HG03575 (cell line): ENCODE measurements around the gene PLEKHN1.
"Not testable (repeated sequence)": the region's sequence is repeated elsewhere in the genome, so short reads cannot be mapped to it uniquely, and the experiment has no call there.

Experiments
- ATAC-seq: cut with Tn5 transposase; IDR thresholded peaks from one replicate; pipeline ENCODE4 v1.9.1; 2021; ENCODE audit not compliant: unreplicated experiment, insufficient number of reproducible peaks, low FRiP score; ENCODE audit errors: extremely low read depth

Gene PLEKHN1

DNA sequence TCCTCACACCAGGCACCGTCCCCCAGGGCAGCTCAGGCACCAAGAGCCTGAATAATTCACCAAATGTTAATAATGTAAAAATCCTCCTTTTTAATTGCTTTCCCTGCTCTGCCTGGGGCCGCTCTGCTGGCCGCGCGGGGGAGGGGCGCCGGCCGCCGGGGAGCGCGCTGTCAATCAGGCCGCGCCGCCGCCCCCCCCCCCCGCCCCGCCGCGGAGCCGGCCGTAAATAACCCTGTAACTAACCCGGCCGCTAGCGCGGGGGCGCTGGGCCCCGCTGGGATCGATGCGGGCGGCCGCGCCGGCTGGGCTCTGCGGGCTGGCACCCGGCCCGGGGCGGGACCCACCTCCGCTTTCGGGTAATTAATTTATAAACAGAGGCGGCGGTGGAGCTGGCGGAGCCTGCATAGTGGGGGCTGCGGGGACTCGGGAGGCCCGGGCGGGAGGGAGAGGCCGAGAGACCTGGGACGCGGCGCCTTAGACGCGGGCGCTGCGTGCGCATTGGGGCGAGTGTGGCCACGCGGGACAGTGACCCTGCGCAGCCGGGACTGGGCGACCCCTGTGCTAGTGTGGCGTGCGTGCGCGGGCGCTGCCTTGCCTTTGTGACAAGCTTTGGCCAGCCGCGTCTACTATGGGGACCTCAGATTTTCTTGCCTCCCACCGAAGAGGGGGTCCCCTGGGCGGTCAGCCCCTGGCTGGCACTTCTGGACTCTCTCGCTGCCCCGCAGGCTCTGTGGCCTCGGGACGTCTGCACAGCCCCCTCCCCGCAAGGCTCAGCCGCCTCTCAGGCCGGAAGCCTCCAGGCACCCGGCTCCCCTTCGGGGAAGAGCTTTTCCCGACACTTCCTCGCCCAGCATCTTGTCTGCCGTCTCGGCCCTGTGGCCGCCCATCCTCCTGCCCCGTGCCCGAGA, 25.9 kb upstream of the PLEKHN1 start:
- ATAC-seq: no peak

DNA sequence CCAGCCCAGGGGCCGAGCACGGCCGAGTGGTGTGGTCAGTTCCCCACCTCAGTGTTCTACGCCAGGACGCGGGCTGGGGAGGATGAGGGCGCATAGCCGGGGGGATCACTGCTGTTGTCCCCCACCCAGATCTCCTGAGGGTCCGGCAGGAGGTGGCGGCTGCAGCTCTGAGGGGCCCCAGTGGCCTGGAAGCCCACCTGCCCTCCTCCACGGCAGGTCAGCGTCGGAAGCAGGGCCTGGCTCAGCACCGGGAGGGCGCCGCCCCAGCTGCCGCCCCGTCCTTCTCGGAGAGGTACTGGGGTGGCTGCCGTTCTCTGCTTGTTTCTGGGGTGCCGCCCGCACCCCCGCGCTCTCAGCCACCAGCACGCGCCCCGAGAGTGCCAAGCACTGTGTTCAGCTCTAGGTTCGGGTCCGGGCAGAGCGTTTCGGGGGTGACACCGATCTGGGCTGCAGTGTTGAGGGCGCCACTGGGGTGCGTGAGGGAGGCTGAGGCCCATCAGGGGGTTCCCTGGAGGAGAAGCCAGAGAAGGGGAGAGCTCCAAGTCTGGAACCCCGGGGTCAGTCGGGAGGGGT, 25.2 kb upstream of the PLEKHN1 start:
- no peak for ATAC-seq

DNA sequence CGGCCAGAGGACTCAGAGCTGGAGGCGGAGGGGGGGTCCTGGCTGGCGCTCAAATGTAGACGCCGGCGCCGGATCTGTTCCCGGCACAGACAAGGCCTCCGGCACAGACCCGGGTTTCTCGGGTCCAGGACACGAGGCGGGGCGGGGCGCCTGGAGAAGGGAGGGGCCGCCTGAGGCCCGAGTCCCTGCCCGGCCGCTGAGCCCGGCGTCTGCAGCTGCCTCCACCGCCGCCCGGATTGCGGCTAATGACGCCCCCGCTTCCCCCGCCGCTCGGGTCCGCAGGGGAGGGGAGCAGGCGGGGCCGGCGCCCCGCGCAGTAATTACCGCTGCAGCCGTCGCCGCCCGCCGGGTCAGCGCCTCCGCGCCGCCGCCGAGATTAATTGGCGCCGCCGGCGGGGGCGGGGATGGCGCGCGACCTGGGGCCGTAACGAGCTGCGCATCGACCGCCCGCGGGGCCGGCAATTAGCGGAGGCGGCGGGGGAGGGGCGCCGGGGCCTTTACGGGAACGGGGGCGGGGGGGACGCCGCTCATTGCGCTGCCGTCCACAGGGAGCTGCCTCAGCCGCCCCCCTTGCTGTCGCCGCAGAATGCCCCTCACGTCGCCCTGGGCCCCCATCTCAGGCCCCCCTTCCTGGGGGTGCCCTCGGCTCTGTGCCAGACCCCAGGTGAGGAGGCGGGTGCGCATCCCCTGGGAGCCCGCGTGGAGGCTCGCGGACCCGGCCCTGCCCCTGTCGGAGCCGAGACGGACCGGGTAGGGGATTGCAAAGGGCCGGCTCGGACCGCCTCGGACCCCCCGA, 24.5 kb upstream of the PLEKHN1 start:
- ATAC-seq: no peak

DNA sequence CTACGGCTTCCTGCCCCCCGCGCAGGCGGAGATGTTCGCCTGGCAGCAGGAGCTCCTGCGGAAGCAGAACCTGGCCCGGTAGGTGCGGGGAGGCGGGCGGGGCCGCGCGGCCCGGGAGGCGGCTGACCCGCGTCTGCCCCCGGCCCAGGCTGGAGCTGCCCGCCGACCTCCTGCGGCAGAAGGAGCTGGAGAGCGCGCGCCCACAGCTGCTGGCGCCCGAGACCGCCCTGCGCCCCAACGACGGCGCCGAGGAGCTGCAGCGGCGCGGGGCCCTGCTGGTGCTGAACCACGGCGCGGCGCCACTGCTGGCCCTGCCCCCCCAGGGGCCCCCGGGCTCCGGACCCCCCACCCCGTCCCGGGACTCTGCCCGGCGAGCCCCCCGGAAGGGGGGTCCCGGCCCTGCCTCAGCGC, 23.9 kb upstream of the PLEKHN1 start:
- no peak for ATAC-seq

DNA sequence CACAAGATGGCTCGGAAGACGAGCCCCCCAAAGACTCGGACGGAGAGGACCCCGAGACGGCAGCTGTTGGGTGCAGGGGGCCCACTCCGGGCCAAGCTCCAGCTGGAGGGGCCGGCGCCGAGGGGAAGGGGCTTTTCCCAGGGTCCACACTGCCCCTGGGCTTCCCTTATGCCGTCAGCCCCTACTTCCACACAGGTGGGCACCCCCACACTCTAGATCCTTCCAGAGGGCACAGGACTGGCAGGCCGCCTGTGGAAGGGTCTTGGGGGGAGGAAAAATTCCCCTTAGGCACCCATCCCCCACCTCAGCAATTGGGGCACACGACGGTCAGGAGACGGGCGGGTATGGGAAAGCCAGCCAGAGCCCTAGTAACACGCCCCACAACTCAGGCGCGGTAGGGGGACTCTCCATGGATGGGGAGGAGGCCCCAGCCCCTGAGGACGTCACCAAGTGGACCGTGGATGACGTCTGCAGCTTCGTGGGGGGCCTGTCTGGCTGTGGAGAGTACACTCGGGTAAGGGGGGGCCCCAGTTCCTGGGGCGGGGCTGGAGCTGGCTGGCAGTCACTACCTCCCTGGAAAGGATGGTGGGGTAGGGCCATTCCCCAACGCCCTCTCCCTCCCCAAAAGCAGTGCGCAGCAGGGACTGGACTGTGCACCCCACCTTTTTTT, 23.3 kb upstream of the PLEKHN1 start:
- no peak for ATAC-seq

DNA sequence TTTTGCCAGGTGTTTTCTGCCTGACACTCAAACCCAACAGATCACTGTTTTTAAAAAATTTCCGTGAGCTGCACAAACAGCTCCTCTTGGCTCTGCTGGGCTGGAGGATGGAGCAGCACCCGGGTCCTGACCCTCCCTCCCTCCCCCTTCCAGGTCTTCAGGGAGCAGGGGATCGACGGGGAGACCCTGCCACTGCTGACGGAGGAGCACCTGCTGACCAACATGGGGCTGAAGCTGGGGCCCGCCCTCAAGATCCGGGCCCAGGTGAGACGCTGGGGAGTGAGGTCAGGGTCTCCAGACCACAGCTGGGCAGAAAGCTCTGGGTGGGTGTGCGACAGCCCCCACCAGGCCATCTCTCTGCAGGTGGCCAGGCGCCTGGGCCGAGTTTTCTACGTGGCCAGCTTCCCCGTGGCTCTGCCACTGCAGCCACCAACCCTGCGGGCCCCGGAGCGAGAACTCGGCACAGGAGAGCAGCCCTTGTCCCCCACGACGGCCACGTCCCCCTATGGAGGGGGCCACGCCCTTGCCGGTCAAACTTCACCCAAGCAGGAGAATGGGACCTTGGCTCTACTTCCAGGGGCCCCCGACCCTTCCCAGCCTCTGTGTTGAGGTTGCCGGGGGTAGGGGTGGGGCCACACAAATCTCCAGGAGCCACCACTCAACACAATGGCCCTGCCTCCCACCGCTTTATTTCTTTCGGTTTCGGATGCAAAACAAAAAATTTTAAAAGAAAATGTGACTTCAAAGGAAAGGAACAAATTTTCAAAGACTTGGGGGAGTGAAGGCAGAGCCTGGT, 22.5 kb upstream of the PLEKHN1 start:
- ATAC-seq: no peak

DNA sequence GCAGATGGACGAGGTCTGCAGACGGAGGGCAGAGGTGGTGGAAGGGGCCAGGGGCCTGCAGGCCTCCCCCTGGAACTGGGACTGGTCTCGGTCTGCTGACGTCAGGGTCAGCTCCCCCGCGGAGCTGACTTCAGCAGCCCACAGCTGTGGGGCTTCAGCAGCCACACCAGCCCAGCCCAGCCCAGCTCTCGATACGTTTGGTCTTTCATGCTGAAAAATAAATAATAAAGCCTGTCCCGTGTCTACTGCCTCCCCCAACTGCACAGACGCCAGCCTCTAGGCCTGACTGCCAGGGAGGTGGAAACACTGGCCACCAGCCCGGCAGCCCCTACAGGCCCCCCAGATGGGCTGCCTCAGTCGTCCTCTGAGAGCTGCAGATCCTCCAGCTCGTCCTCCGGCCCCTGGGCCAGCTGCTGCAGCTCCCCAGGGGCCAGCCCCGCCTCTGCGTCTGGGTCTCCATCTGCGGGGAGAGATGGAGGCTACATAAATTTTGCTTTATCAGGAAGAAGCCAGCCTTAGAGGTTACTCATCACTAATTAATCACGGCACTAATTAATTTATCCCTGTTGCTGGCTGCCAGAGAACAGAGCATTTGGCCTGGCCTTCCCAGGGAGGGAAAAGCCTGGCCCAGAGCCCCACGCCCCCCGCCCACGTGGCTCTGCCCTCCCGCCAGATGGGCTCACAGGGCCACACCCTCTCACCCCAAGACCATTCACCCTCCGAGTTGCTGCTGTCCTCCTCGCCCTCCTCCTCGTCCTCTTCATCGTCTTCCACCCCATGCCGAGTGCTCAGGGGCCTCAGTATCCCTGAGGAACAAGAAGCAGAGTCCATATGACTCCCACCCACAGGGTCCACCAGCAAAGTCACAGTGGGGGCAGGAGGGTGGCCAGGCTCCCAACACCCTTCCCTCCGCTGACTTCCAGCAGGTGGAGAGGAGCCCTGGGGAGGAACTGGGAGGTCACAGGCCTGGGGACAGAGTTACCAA, 21.6 kb upstream of the PLEKHN1 start:
- ATAC-seq: no peak

DNA sequence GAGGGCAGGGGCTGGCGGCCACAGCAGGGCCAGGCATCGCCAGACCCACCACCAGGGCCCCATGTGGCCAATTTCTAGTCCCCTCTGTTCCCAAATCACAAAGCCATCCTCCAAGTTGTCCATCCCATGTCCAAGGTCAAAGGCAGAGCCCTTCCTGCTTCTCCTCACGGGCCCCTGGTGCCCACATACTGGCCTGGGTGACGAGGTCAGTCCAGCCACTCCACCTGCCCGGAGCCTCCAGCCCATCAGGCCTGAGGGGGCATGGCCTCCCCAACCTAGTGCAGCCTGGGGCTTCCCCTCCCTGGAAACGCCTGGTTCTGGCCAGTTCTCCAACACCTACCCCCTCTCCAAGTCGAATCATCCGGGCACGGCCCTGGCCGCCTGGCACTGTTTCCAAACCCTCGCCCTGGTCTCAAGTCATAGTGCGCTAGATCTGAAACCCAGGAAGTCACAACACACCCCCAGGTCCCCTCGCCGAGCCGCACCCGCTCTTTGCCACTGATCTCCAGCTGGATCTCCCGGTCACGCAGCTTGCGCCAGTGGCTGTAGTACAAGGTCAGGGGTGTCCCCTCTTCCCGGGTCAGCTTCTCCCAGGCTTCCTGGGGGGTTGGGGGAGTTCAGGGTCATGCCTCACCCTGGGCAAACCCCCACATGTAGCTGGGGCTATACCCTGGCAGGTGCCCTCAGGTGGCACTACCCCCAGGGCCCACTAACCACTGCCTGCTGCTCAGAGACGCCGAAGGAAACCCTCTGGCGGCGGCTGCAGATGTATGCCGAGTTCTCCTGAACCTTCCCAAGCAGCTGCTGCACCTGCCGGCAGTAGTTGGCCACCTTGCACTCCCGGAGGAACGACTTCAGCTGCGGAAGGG, 20.4 kb upstream of the PLEKHN1 start:
- ATAC-seq: no peak

DNA sequence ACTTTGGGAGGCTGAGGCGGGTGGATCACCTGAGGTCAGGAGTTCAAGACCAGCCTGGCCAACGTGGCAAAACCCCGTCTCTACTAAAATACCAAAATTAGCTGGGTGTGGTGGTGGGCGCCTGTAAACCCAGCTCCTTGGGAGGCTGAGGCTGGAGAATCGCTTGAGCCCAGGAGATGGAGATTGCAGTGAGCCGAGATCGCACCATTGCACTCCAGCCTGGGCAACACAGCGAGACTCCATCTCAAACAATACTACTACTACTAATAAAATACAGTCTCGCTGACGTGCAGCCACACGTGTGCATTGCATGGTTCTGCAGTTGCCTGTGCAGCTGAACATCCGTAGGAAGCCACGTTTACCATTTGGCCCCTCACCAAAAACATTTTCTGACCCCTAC, 19.5 kb upstream of the PLEKHN1 start:
- not testable (repeated sequence) for ATAC-seq

DNA sequence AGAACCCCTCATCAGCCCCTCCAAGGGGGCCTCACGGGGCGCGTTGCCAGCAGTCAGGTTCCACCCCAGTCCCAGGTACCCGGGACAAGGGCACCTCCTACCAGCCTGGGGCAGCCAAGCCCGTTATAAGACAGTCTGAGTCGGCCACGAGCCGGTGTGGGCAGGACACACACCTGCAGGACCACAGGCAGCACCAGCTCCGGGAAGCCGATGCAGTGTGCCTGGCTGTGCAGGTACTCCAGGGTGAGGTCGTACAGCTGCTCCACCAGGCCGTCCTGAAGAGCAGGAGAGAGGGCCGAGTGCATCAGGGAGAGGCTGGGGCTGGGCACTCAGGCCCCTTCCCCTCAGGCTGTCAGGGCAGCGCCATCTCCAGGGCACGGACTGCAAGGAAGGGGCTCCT, 18.3 kb upstream of the PLEKHN1 start:
- no peak for ATAC-seq

DNA sequence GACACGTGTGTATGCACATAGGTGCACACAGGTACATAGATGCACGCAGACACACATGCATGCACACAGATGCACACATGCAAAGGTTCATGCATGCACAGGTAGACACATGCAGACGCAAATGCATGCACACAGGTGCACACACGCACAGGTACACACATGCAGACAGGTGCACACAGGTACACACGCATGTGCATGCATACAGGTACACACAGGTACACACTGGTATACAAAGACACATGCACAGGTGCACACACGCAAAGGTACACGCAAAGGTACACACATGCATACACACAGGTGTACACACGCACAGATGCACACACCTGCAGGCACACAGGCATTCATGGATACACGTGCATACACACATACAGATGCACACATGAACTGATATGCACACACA, 16.0 kb upstream of the PLEKHN1 start:
- ATAC-seq: no peak

DNA sequence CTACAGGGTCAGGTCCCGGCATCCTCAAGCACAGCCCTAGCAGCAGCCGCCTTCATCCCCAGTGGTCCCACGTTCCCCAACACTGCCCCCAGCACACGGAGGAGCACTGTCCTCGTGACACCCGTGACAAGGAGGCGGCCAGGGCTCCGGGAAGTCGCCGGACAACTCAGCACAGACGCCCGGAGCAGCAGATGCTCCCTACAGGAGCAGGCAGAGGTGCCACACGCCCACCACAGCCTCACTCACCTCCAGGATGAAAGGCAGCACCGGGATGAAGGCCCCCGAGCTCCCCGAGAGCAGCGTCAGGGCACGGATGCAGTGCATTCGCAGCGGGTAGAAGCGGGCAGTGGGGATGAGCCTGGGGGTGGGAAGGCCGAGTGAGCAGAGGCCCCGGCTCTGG, 15.4 kb upstream of the PLEKHN1 start:
- ATAC-seq: no peak

DNA sequence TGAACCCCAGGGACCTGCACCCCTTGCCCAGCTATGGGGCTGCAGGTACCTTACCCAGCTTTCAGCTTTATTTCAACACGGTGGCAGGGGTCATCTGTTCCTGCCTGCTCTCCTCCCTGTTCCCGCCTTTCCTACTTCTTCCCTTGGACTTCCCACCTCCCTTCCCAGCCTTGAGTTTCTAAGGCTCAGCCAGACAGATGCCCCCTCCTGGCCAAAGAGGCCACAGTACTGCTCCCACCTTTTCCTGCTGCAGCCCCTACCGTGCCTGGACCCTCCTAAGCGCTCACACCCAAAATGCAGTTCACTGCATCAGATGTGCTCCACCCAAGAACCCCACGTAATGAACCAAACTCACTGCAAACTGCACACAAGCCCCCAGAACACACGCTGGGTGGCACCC, 14.9 kb upstream of the PLEKHN1 start:
- ATAC-seq: no peak

DNA sequence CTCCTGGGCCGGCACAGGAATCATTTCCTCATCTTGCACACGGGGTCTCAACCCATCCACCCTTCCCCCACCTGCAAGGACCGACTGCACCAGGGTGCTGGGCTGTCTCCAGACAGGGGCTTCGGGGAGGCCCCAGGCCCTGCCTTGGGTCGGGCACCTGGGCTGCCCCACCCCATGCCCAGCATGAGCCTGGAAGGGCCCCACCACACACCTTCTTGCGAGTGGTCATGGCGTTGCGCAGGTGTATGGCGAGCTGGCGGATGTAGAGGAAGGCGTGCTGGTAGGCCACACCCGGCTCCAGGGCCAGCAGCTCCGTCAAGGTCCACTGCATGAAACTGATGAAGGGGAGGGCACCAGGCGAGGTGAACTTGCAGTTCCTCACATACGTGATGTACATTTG, 14.1 kb upstream of the PLEKHN1 start:
- no peak for ATAC-seq

DNA sequence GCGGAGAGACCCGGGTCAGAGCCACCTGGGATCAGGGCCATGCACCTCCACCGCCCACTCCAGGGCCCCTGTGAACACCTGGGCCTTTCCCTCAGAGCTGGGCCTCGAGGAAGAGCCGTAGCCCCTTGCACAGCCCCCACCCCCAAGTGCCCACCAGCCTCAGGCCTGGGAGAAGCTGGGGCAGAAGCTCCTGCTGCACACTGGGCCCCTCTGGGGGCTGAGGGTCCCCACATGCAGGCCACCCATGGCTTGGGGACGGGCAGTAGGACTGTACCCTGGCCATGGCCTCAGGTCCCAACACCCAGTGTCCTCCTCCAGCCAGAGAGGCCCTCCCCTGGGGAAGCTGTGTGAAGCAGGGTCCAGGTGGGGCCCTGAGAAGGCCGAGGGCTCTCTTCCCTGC, 13.7 kb upstream of the PLEKHN1 start:
- ATAC-seq: no peak

DNA sequence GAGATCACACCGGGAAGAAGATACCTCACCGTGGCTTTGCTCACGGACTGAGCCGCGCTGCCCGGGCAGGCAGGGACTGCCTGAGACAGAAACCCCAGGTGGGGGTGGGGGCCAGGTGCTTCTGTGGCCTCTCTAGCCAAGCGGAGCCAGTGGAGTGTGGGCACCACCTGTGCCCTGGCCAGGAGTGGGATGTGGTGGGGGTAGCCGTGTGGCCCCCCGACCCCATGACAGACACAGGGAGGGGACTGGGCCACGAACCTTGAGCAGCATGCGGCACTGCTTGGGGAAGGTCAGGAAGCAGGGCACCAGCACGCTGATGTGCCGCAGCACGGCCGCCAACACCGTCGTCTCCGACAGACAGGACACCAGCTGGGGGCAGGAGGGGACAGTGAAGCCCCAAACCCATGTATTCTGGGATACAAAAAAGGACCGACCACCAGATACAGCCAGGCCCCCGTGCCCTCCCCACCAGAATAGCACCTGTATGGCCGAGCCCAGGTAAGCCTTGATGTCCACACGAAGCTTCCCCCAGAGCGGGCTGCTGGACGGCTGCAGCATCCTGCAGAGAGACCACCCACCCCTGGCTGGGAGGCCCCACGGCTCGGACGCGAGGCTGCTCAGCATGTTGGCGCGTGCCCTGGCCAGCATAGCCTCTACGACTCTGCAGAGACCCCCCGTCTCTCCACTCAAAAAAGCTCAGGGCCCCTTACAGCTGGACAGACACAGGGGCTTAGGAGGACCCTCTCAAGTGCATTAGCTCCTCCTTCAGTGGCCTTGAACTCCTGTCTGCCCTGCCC, 12.6 kb upstream of the PLEKHN1 start:
- ATAC-seq: no peak
